Measurements from ENCODE around the gene TAS2R16. TPM values are rescaled to one million over a fixed set of nuclear protein-coding genes. Genes with fewer than 3 reads are reported as not detected.

TAS2R16 gene
- total RNA-seq, 1 donor from 2014 or later = not detected

DNA sequence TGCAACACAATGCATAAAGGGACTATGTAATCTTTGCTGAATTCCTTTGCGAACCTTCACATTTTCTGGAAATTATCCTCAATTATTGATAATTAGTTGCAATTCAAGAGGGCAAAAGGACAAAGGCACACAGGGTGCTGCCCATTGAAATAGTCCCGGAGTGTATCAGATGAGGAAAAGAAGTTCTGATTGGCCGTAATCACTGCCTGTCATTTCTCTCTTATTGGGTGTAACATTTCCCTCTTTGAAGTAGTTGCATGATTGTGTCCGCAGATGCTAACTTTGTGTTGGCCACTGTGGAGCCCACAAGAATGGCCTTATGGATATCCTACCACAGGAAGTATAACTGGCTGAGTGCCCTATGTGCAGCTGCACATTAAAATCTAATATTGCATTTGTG, 35.1 kb upstream of the TAS2R16 start:
- Histone ChIP-seq H3K36me3 (no peaks in the 10 kb centered on the region), H3K4me3 (no peak overlapping the region), H3K27me3 (no peaks in the 10 kb centered on the region), H3K9me3 (no peaks in the 10 kb centered on the region), H3K4me1 (no peaks in the 10 kb centered on the region), H3K27ac (no peak overlapping the region)
- DNase-seq (ENCODE audit: extremely low spot score in 2 of 2) = no peak
- no peak for TF ChIP-seq POLR2AphosphoS5 (IDR thresholded peaks at IDR 0.05; ENCODE audit: insufficient read depth in 1 of 2, low read depth in 1 of 2)
- no peak for TF ChIP-seq POLR2A (IDR thresholded peaks at IDR 0.05)
- TF ChIP-seq, protein P1, sequence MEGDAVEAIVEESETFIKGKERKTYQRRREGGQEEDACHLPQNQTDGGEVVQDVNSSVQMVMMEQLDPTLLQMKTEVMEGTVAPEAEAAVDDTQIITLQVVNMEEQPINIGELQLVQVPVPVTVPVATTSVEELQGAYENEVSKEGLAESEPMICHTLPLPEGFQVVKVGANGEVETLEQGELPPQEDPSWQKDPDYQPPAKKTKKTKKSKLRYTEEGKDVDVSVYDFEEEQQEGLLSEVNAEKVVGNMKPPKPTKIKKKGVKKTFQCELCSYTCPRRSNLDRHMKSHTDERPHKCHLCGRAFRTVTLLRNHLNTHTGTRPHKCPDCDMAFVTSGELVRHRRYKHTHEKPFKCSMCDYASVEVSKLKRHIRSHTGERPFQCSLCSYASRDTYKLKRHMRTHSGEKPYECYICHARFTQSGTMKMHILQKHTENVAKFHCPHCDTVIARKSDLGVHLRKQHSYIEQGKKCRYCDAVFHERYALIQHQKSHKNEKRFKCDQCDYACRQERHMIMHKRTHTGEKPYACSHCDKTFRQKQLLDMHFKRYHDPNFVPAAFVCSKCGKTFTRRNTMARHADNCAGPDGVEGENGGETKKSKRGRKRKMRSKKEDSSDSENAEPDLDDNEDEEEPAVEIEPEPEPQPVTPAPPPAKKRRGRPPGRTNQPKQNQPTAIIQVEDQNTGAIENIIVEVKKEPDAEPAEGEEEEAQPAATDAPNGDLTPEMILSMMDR (IDR thresholded peaks at IDR 0.05) = no peak
- intact Hi-C loops (cut with DNase I) = no loop called here

DNA sequence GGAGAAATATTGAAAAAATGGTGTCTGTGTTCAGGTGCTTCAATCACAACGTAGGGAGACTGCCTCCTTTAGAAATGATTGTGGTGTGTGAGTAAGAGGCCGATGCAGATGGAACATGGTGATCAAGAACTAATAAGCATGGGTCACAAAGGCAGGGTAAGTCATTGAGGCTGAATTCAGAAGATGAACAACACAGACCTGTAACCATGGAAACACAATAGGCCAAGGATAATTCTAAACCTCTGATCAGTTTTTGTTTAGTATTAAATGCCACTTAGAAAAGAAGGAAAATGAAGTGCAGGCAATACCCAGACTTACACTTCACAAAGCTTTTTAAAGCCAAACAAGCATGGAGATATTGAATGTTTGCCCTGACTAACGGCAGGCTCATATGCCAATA, 32.8 kb upstream of the TAS2R16 start:
- H3K27ac ChIP-seq = no peak overlapping the region
- H3K27me3 ChIP-seq = no peaks in the 10 kb centered on the region
- no peak overlapping the region for H3K4me3 ChIP-seq
- H3K4me1 ChIP-seq = no peaks in the 10 kb centered on the region
- no peaks in the 10 kb centered on the region for H3K36me3 ChIP-seq
- no peaks in the 10 kb centered on the region for H3K9me3 ChIP-seq
- intact Hi-C loops (cut with DNase I) = no loop called here
- TF ChIP-seq POLR2A (IDR thresholded peaks at IDR 0.05) = no peak
- TF ChIP-seq, protein P1 (IDR thresholded peaks at IDR 0.05) = no peak
- TF ChIP-seq POLR2AphosphoS5 (IDR thresholded peaks at IDR 0.05; ENCODE audit: insufficient read depth in 1 of 2, low read depth in 1 of 2) = no peak
- no peak for DNase-seq (ENCODE audit: extremely low spot score in 2 of 2)

DNA sequence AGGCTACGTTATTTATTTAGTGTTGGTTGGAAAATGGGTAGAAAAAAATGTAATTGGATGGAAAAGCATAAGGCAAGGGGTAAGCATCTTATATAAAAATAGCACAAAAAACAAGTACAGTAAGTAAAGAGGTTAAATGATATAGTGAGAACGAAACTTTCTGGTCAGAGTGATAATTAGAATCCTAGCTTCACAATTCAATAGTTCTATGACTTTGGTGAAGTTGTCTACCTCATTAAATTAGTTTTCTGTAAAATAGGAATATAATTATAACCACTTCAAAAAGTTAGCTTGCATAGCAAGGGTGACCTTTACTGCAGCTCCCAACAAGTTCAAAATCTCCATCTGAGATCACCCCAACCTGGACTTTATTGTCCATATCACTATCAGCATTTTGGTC, 30.8 kb upstream of the TAS2R16 start:
- intact Hi-C loops (cut with DNase I) = no loop called here
- H3K4me3 ChIP-seq = no peak overlapping the region
- TF ChIP-seq, protein P1 (IDR thresholded peaks at IDR 0.05) = no peak
- H3K27me3 ChIP-seq = no peaks in the 10 kb centered on the region
- H3K27ac ChIP-seq = no peak overlapping the region
- H3K4me1 ChIP-seq = no peaks in the 10 kb centered on the region
- no peaks in the 10 kb centered on the region for H3K36me3 ChIP-seq
- DNase-seq (ENCODE audit: extremely low spot score in 2 of 2) = no peak
- H3K9me3 ChIP-seq = no peaks in the 10 kb centered on the region

DNA sequence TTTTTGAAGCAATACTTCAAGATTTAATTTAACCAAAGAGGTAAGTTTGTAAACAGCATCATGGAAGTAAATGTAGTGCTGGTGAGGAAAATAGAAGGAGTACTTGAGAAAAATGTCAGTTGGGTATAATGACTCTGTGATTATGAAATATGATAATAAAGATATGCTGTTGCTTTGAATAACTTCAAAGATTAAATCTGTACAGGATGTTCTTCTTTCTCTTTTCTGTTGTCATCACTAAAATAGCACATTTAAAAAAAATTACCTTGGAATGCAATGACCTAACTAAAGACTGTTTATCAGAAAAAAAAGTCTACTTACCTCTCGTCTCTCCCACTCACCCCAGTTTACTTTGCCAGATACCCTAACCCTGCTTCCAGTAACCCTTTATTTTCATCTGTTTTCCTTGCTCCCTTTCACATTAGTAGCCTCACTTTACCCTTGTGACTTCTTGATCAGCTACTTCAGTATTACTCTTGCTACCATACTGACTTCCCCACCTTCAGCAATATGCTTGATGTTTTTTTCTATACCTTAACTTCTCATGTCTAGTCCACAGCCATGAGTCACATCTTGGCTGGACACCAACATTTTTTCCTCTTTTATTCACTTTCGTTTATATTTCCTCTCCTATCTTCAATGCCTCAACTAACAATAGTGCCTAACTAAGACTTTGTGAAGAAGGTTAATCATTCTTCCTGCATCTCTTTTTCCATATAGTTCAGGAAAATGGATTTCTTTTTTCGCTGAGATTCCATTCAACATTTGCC, 29.7 kb upstream of the TAS2R16 start:
- Histone ChIP-seq H3K9me3 (no peaks in the 10 kb centered on the region), H3K4me3 (no peak overlapping the region), H3K27ac (no peak overlapping the region), H3K36me3 (no peaks in the 10 kb centered on the region), H3K27me3 (no peaks in the 10 kb centered on the region), H3K4me1 (no peaks in the 10 kb centered on the region)
- no peak for DNase-seq (ENCODE audit: extremely low spot score in 2 of 2)
- TF ChIP-seq POLR2AphosphoS5 (IDR thresholded peaks at IDR 0.05; ENCODE audit: insufficient read depth in 1 of 2, low read depth in 1 of 2) (no peak), POLR2A (IDR thresholded peaks at IDR 0.05) (no peak)
- TF ChIP-seq, protein P1 (IDR thresholded peaks at IDR 0.05) = no peak
- intact Hi-C loops (cut with DNase I) = no loop called here

DNA sequence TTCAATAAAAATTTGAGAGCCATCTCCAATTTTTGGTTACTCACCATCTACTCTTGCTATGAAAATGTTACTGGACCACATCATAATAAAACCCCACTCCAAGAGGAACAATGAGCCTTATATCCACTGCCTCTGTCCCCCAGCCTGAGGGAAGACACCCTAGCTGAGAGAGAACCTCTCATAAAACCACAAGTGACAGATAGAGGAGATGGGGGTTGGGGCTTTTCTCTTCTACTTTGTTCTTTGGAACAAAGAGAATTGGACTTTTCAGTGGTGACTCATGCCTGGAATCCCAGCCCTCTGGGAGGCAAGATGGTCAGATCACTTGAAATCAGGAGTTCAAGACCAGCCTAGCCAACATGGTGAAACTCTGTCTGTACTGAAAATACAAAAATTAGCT, 27.6 kb upstream of the TAS2R16 start:
- H3K4me3 ChIP-seq = no peak overlapping the region
- intact Hi-C loops (cut with DNase I) = no loop called here
- H3K27ac ChIP-seq = no peak overlapping the region
- TF ChIP-seq, protein P1 (IDR thresholded peaks at IDR 0.05) = no peak
- TF ChIP-seq POLR2AphosphoS5 (IDR thresholded peaks at IDR 0.05; ENCODE audit: insufficient read depth in 1 of 2, low read depth in 1 of 2) (no peak), POLR2A (IDR thresholded peaks at IDR 0.05) (no peak)
- DNase-seq (ENCODE audit: extremely low spot score in 2 of 2) = no peak
- H3K36me3 ChIP-seq = no peaks in the 10 kb centered on the region
- no peaks in the 10 kb centered on the region for H3K9me3 ChIP-seq
- no peaks in the 10 kb centered on the region for H3K27me3 ChIP-seq
- H3K4me1 ChIP-seq = no peaks in the 10 kb centered on the region
